MCF 10A (cell line): Measurements from ENCODE around the gene BGLAP. TPM values are rescaled to one million over a fixed set of nuclear protein-coding genes. Genes with fewer than 3 reads are reported as not detected.

Experiments
- BruUV-seq: library from RNA; stranded (reverse); fragments of 400-500 nt; replicated peaks from 2 replicates; lab custom pipeline; 2021; lab: Mats Ljungman, UMichigan
- CTCF ChIA-PET: fragments of 300-600 bp; sonication (Branson Sonifier 250); formaldehyde crosslinking; extraction: SDS; loops from one replicate; lab custom pipeline; 2021; ENCODE audit warnings: antibody characterized with exemption, inconsistent platforms; lab: Yijun Ruan, JAX
- POLR2A ChIA-PET: fragments of 300-600, 350-650 bp; sonication (Branson Sonifier 250); formaldehyde crosslinking; extraction: SDS; loops from one replicate; lab custom pipeline; 2020; ENCODE audit warnings: antibody characterized with exemption, inconsistent platforms; lab: Yijun Ruan, JAX
- DNase-seq: peaks from one replicate; pipeline ENCODE4 v3.0.0-alpha.2; 2018; ENCODE audit not compliant: unreplicated experiment
- H3K27ac Mint-ChIP-seq: one replicate; pipeline ENCODE4 v1.8.0; 2022; ENCODE audit warnings: mild to moderate bottlenecking, low read depth, mixed read lengths; ENCODE audit not compliant: unreplicated experiment
- H3K27me3 Mint-ChIP-seq: one replicate; pipeline ENCODE4 v1.8.0; 2022; ENCODE audit warnings: mixed read lengths; ENCODE audit not compliant: insufficient read depth, unreplicated experiment
- H3K36me3 Mint-ChIP-seq: one replicate; pipeline ENCODE4 v1.8.0; 2022; ENCODE audit warnings: mild to moderate bottlenecking, moderate library complexity, mixed read lengths; ENCODE audit not compliant: insufficient read depth, unreplicated experiment
- H3K4me1 Mint-ChIP-seq: one replicate; pipeline ENCODE4 v1.8.0; 2022; ENCODE audit warnings: mixed read lengths; ENCODE audit not compliant: insufficient read depth, unreplicated experiment
- H3K4me3 Mint-ChIP-seq: one replicate; pipeline ENCODE4 v1.8.0; 2022; ENCODE audit warnings: mild to moderate bottlenecking, moderate library complexity, mixed read lengths; ENCODE audit not compliant: unreplicated experiment
- H3K9me3 Mint-ChIP-seq: one replicate; pipeline ENCODE4 v1.8.0; 2022; ENCODE audit warnings: mixed read lengths; ENCODE audit not compliant: unreplicated experiment
- CTCF ChIP-seq: fragments of 200-600 bp; IDR thresholded peaks from one replicate; pipeline ENCODE4 v1.8.0; 2022; ENCODE audit warnings: antibody characterized with exemption, mild to moderate bottlenecking; ENCODE audit not compliant: unreplicated experiment
- intact Hi-C: fragments of 100-400 bp; cut with micrococcal nuclease; formaldehyde crosslinking; loops from 2 replicates; pipeline ENCODE4 v1.14.1; 2022
- total RNA-seq: library from RNA; stranded (reverse); gene quantifications from 2 replicates; pipeline ENCODE4 v1.2.3, GENCODE V29; 2022

The BGLAP gene
- total RNA-seq, 1 experiment from 2014 or later, result 1.9 TPM

GRCh38 chr1:156245451-156246232, 3.7 kb downstream of the BGLAP start:
- BruUV-seq, result no TSS peak
- intact Hi-C loops, result no loop called here
- no peak for TF ChIP-seq CTCF
- ChIA-PET CTCF (interaction anchor here (1.0 to 1.3 kb wide), 2 partner anchors 41 to 74 kb away, joined by 3 to 6 read pairs; no protein-coding TSS in a partner anchor), POLR2A (interaction anchor here (0.6 to 1.5 kb wide), 4 partner anchors 9 to 118 kb away, joined by 3 to 5 read pairs (median 4); partner anchors contain the start of gene TMEM79)
- Mint-ChIP-seq H3K27ac (no peak overlapping the region), H3K36me3 (peaks cover 40% of the 10 kb centered on the region), H3K4me3 (no peak overlapping the region), H3K9me3 (no peaks in the 10 kb centered on the region), H3K4me1 (peaks cover 41% of the 10 kb centered on the region), H3K27me3 (no peaks in the 10 kb centered on the region)
- DNase-seq, result no peak

GRCh38 chr1:156246241-156246780, 4.3 kb downstream of the BGLAP start:
- no peak overlapping the region for H3K27ac Mint-ChIP-seq
- no peak for TF ChIP-seq CTCF
- H3K36me3 Mint-ChIP-seq, result peaks cover 43% of the 10 kb centered on the region
- no peaks in the 10 kb centered on the region for H3K9me3 Mint-ChIP-seq
- CTCF ChIA-PET, result interaction anchor here (0.6 to 1.9 kb wide), 4 partner anchors 21 to 149 kb away, joined by 3 to 12 read pairs (median 4); no protein-coding TSS in a partner anchor
- H3K4me1 Mint-ChIP-seq, result peaks cover 35% of the 10 kb centered on the region
- POLR2A ChIA-PET, result interaction anchor here (0.6 to 3.3 kb wide), 5 partner anchors 10 to 119 kb away, joined by 3 to 8 read pairs (median 4); partner anchors contain the start of gene TMEM79
- no peaks in the 10 kb centered on the region for H3K27me3 Mint-ChIP-seq
- DNase-seq, result no peak
- BruUV-seq, result no TSS peak
- no peak overlapping the region for H3K4me3 Mint-ChIP-seq
- intact Hi-C loops, result no loop called here

- peaks cover 29% of the 10 kb centered on the region for H3K4me1 Mint-ChIP-seq
- peak overlapping the region; percentile 0 for H3K27ac Mint-ChIP-seq
- H3K4me3 Mint-ChIP-seq, result no peak overlapping the region
- ChIA-PET POLR2A (interaction anchor here (0.6 to 3.3 kb wide), 6 partner anchors 10 to 231 kb away, joined by 3 to 8 read pairs (median 5); no protein-coding TSS in a partner anchor), CTCF (interaction anchor here (0.6 to 1.9 kb wide), 4 partner anchors 12 to 150 kb away, joined by 3 to 12 read pairs (median 4); no protein-coding TSS in a partner anchor)
- TF ChIP-seq CTCF, result no peak
- intact Hi-C loops, result no loop called here
- no peaks in the 10 kb centered on the region for H3K9me3 Mint-ChIP-seq
- BruUV-seq, result TSS peak; percentile 2
- no peaks in the 10 kb centered on the region for H3K27me3 Mint-ChIP-seq
- DNase-seq, result peak; percentile 51
- H3K36me3 Mint-ChIP-seq, result peaks cover 41% of the 10 kb centered on the region
Observed at GRCh38 chr1:156246781-156247459, 4.9 kb downstream of the BGLAP start.
